ENCODE results near the gene AGGF1. TPM values are rescaled to one million over a fixed set of nuclear protein-coding genes. Genes with fewer than 3 reads are reported as not detected.

The AGGF1 gene
- total RNA-seq, 1 donor from 2014 or later: 35.1 TPM

DNA sequence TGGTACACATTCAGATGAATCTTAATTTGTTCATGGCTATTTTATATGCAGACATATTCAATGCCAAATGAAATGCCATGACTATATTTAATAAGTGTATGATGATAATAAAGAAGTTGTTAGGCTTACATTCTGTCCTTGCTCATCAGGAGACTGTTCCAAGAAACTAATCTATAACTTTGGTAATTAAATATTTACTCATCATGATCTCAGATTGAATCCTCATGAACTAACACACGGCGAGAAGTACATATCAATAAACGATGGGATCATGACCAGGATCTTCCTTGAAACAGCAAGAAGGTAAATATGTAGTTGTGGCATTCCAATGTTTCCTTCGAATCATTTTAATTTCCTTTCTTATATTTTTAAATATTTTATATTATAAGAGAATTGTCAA is 12.5 kb upstream of the AGGF1 start:
- H3K36me3 Mint-ChIP-seq: no peaks in the 10 kb centered on the region
- DNase-seq (ENCODE audit: low spot score): no peak
- no peaks in the 10 kb centered on the region for H3K4me1 Mint-ChIP-seq
- Histone ChIP-seq H3F3A (ENCODE audit: low read depth) (no peaks in the 10 kb centered on the region), H3K9ac (no peak overlapping the region), H3K4me3 (no peak overlapping the region), H2AFZ (replicated peaks) (no peak overlapping the region), H3K79me2 (ENCODE audit: low read depth) (no peaks in the 10 kb centered on the region), H3K27ac (no peak overlapping the region), H3K9me3 (ENCODE audit: low read depth) (no peaks in the 10 kb centered on the region), H3K36me3 (no peaks in the 10 kb centered on the region), H4K20me1 (ENCODE audit: low read depth) (no peaks in the 10 kb centered on the region), H3K4me1 (no peaks in the 10 kb centered on the region), H3K27me3 (peaks cover 4% of the 10 kb centered on the region), H3K4me2 (no peak overlapping the region)
- TF ChIP-seq EZH2phosphoT487 (IDR thresholded peaks at IDR 0.05) (no peak), EZH2 (IDR thresholded peaks at IDR 0.05) (no peak)
- TF ChIP-seq, protein P1, sequence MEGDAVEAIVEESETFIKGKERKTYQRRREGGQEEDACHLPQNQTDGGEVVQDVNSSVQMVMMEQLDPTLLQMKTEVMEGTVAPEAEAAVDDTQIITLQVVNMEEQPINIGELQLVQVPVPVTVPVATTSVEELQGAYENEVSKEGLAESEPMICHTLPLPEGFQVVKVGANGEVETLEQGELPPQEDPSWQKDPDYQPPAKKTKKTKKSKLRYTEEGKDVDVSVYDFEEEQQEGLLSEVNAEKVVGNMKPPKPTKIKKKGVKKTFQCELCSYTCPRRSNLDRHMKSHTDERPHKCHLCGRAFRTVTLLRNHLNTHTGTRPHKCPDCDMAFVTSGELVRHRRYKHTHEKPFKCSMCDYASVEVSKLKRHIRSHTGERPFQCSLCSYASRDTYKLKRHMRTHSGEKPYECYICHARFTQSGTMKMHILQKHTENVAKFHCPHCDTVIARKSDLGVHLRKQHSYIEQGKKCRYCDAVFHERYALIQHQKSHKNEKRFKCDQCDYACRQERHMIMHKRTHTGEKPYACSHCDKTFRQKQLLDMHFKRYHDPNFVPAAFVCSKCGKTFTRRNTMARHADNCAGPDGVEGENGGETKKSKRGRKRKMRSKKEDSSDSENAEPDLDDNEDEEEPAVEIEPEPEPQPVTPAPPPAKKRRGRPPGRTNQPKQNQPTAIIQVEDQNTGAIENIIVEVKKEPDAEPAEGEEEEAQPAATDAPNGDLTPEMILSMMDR (IDR thresholded peaks at IDR 0.05): no peak
- no peaks in the 10 kb centered on the region for H3K27me3 Mint-ChIP-seq (ENCODE audit: insufficient read depth, low read depth)
- no peak overlapping the region for H3K27ac Mint-ChIP-seq
- H3K9me3 Mint-ChIP-seq: peaks cover 2% of the 10 kb centered on the region
- no peak overlapping the region for H3K4me3 Mint-ChIP-seq

DNA sequence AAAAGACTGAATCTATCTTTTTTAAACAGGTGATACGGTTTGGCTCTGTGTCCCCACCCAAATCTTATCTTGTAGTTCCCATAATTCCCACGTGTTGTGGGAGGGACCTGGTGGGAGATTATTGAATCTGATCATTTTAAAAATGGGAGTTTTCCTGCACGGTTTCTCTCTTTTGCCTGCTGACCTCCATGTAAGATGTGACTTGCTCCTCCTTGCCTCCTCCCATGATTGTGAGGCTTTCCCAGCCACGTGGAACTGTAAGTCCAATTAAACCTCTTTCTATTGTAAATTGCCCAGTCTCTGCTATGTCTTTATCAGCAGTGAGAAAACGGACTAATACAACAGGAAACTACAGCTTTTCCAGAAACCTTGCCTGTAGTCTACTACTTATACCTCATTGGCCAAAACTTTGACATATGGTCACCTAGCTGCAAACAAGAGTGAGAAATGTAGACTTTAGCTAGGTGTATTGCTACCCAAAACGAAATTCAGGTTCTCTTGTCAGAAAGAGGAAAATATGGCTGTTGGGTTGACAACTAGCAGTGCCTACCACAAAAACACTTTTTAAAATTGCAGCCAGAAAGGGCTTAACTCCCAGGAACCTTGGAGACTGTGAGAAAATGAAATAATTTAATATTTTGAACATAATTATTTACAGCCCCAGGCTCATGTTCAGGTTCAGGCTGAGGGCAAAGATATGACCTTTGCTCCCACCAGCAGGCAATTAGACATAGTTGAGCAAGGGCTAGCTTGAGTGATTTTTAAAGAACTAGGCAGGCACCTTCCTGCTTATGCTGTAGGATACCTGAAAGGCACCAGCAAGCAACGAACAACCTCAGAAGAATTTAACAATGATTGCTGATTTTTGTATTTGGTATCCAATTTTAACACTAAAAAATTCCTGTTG is 7.4 kb upstream of the AGGF1 start:
- no peak overlapping the region for H3K9ac ChIP-seq
- H2AFZ ChIP-seq (replicated peaks): no peak overlapping the region
- no peak overlapping the region for H3K4me2 ChIP-seq
- Mint-ChIP-seq H3K36me3 (no peaks in the 10 kb centered on the region), H3K27me3 (ENCODE audit: insufficient read depth, low read depth) (peaks cover 2% of the 10 kb centered on the region), H3K27ac (no peak overlapping the region), H3K4me1 (no peaks in the 10 kb centered on the region), H3K4me3 (no peak overlapping the region), H3K9me3 (peaks cover 2% of the 10 kb centered on the region)
- no peaks in the 10 kb centered on the region for H3K36me3 ChIP-seq
- H4K20me1 ChIP-seq (ENCODE audit: low read depth): no peaks in the 10 kb centered on the region
- peaks cover 10% of the 10 kb centered on the region for H3K27me3 ChIP-seq
- H3K9me3 ChIP-seq (ENCODE audit: low read depth): no peaks in the 10 kb centered on the region
- no peaks in the 10 kb centered on the region for H3K79me2 ChIP-seq (ENCODE audit: low read depth)
- DNase-seq (ENCODE audit: low spot score): no peak
- no peak overlapping the region for H3K27ac ChIP-seq
- no peak overlapping the region for H3K4me3 ChIP-seq
- no peaks in the 10 kb centered on the region for H3K4me1 ChIP-seq
- TF ChIP-seq EZH2phosphoT487 (IDR thresholded peaks at IDR 0.05) (no peak), EZH2 (IDR thresholded peaks at IDR 0.05) (no peak)
- TF ChIP-seq, protein P1 (IDR thresholded peaks at IDR 0.05): no peak
- H3F3A ChIP-seq (ENCODE audit: low read depth): no peaks in the 10 kb centered on the region

DNA sequence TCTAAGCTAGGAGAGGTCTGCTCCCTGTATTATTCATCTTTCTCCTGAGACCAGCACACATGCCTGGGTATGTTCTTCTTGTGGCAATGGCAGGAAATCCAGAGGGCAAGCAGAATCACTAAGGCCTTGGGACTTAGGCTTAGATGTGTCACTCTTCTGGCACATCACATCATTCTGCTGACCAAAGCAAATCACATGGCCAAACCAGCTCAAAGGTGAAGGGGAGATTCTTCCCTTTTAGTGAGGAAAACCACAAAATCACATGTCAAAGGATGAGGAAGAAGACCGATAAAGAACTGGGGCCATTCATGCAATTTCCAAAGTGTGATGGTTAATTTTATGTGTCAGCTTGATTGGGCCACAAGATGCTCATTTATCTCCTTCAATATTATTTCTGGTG is 5.7 kb upstream of the AGGF1 start:
- H3K9me3 ChIP-seq (ENCODE audit: low read depth): peaks cover 7% of the 10 kb centered on the region
- no peaks in the 10 kb centered on the region for H4K20me1 ChIP-seq (ENCODE audit: low read depth)
- H3K4me3 ChIP-seq: no peak overlapping the region
- no peak overlapping the region for H3K9ac ChIP-seq
- no peaks in the 10 kb centered on the region for H3F3A ChIP-seq (ENCODE audit: low read depth)
- H2AFZ ChIP-seq (replicated peaks): no peak overlapping the region
- DNase-seq (ENCODE audit: low spot score): no peak
- Mint-ChIP-seq H3K4me1 (no peaks in the 10 kb centered on the region), H3K4me3 (no peak overlapping the region), H3K27ac (no peak overlapping the region), H3K27me3 (ENCODE audit: insufficient read depth, low read depth) (peaks cover 2% of the 10 kb centered on the region), H3K9me3 (peaks cover 16% of the 10 kb centered on the region), H3K36me3 (no peaks in the 10 kb centered on the region)
- no peaks in the 10 kb centered on the region for H3K79me2 ChIP-seq (ENCODE audit: low read depth)
- H3K4me1 ChIP-seq: no peaks in the 10 kb centered on the region
- no peak overlapping the region for H3K4me2 ChIP-seq
- H3K27me3 ChIP-seq: peaks cover 7% of the 10 kb centered on the region
- H3K36me3 ChIP-seq: no peaks in the 10 kb centered on the region
- TF ChIP-seq, protein P1 (IDR thresholded peaks at IDR 0.05): no peak
- TF ChIP-seq EZH2 (IDR thresholded peaks at IDR 0.05) (no peak), EZH2phosphoT487 (IDR thresholded peaks at IDR 0.05) (no peak)
- no peak overlapping the region for H3K27ac ChIP-seq
